Stimulated activated CD4-positive, alpha-beta T cell treated with anti-CD3 and anti-CD28 coated beads, Interleukin-1b, Interleukin-23, amount 100 ng/mL, for 4 hours (primary cell): Measurements from ENCODE around the gene TCF4.

Experiments
- DNase-seq, 2 donors: peaks; one replicate each; pipeline ENCODE4 v3.0.0-alpha.2; 2020; ENCODE audit warnings: low read depth in 2 of 2

Gene TCF4

GRCh38 chr18:55384551-55385275 lies 203.3 kb downstream of the TCF4 start:
- DNase-seq, result no peak

GRCh38 chr18:55384115-55384514 lies 203.9 kb downstream of the TCF4 start:
- no peak for DNase-seq

- no peak for DNase-seq
Observed at GRCh38 chr18:55382277-55382805, 205.7 kb downstream of the TCF4 start.

- DNase-seq, result no peak
Observed at GRCh38 chr18:55381277-55381676, 206.7 kb downstream of the TCF4 start.

- DNase-seq, result no peak
Observed at GRCh38 chr18:55380589-55380988, 207.4 kb downstream of the TCF4 start.

GRCh38 chr18:55376387-55376786 lies 211.6 kb downstream of the TCF4 start:
- no peak for DNase-seq

GRCh38 chr18:55375930-55376329 lies 212.1 kb downstream of the TCF4 start:
- no peak for DNase-seq

- DNase-seq, result no peak
Observed at GRCh38 chr18:55374741-55375140, 213.3 kb downstream of the TCF4 start.

GRCh38 chr18:55372209-55372608 lies 215.8 kb downstream of the TCF4 start:
- DNase-seq, result no peak

- no peak for DNase-seq
Observed at GRCh38 chr18:55370936-55371335, 217.1 kb downstream of the TCF4 start.

GRCh38 chr18:55369346-55369745 lies 218.6 kb downstream of the TCF4 start:
- no peak for DNase-seq

- no peak for DNase-seq
Observed at GRCh38 chr18:55365342-55365741, 222.7 kb downstream of the TCF4 start.

- DNase-seq, result no peak
Observed at GRCh38 chr18:55362303-55362702, 225.7 kb downstream of the TCF4 start.

GRCh38 chr18:55361492-55362250 lies 226.3 kb downstream of the TCF4 start:
- DNase-seq, result no peak

GRCh38 chr18:55360061-55360460 lies 227.9 kb downstream of the TCF4 start:
- no peak for DNase-seq

- no peak for DNase-seq
Observed at GRCh38 chr18:55356815-55357214, 231.2 kb downstream of the TCF4 start.

- DNase-seq, result no peak
Observed at GRCh38 chr18:55355223-55355622, 232.8 kb downstream of the TCF4 start.

GRCh38 chr18:55354795-55355194 lies 233.2 kb downstream of the TCF4 start:
- DNase-seq, result no peak

- DNase-seq, result no peak
Observed at GRCh38 chr18:55353806-55354205, 234.2 kb downstream of the TCF4 start.

- DNase-seq, result no peak
Observed at GRCh38 chr18:55353391-55353790, 234.6 kb downstream of the TCF4 start.

GRCh38 chr18:55351980-55352714 lies 235.8 kb downstream of the TCF4 start:
- DNase-seq, result no peak

GRCh38 chr18:55351241-55351691 lies 236.7 kb downstream of the TCF4 start:
- DNase-seq, result no peak
